HepG2 (cell line): ENCODE data around the gene SAP30. TPM values are rescaled to one million over a fixed set of nuclear protein-coding genes. Genes with fewer than 3 reads are reported as not detected.

Experiments used
- CBX5 ChIP-seq: sonication (generic); formaldehyde crosslinking; IDR thresholded peaks from 2 replicates; pipeline ENCODE4 v1.4.0; 2020; ENCODE audit warnings: missing genetic modification reagents, borderline replicate concordance
- ERF ChIP-seq: IDR thresholded peaks from 2 replicates; pipeline ENCODE4 v1.6.1; 2018; ENCODE audit warnings: missing biosample characterization, missing genetic modification reagents
- FOXJ3 ChIP-seq: sonication (generic); formaldehyde crosslinking; IDR thresholded peaks from 2 replicates; pipeline ENCODE4 v1.4.0; 2020; ENCODE audit warnings: missing genetic modification reagents, mild to moderate bottlenecking, borderline replicate concordance
- HIVEP1 ChIP-seq: sonication (generic); formaldehyde crosslinking; IDR thresholded peaks from 2 replicates; pipeline ENCODE4 v1.4.0; 2020; ENCODE audit warnings: mild to moderate bottlenecking, missing genetic modification reagents
- IRF9 ChIP-seq: sonication (generic); formaldehyde crosslinking; IDR thresholded peaks from 2 replicates; pipeline ENCODE4 v1.8.0; 2022; ENCODE audit warnings: missing genetic modification reagents, mild to moderate bottlenecking, borderline replicate concordance
- MBD4 ChIP-seq: IDR thresholded peaks from 2 replicates; pipeline ENCODE4 v1.6.1; 2012; ENCODE audit warnings: low read length, inconsistent platforms, borderline replicate concordance
- MXD3 ChIP-seq: IDR thresholded peaks from 2 replicates; pipeline ENCODE4 v1.6.1; 2016; ENCODE audit warnings: mild to moderate bottlenecking, missing biosample characterization, missing genetic modification reagents
- NAIF1 ChIP-seq: sonication (generic); formaldehyde crosslinking; IDR thresholded peaks from 2 replicates; pipeline ENCODE4 v1.5.0; 2020; ENCODE audit warnings: mild to moderate bottlenecking, missing genetic modification reagents, borderline replicate concordance
- NFIC ChIP-seq: IDR thresholded peaks from 2 replicates; pipeline ENCODE4 v1.6.1; 2012; ENCODE audit warnings: mild to moderate bottlenecking, low read length, inconsistent platforms
- SNAI1 ChIP-seq: sonication (generic); formaldehyde crosslinking; IDR thresholded peaks from 2 replicates; pipeline ENCODE4 v1.5.0; 2020; ENCODE audit warnings: mild to moderate bottlenecking, missing genetic modification reagents, borderline replicate concordance
- THAP11 ChIP-seq: IDR thresholded peaks from 2 replicates; pipeline ENCODE4 v1.6.1; 2016; ENCODE audit warnings: missing biosample characterization, missing genetic modification reagents
- ZNF329 ChIP-seq: sonication (generic); formaldehyde crosslinking; IDR thresholded peaks from 2 replicates; pipeline ENCODE4 v1.9.0; 2021; ENCODE audit warnings: low read depth, mild to moderate bottlenecking, missing genetic modification reagents
- polyA plus RNA-seq, 8 experiments: library from polyadenylated mRNA; depleted of rRNA in 3 of 8; stranded (reverse) in 7 of 8; unstranded in 1 of 8; fragments of >200 nt; fragmentation: Illumina TruSeq in 4 of 8; extraction: Trizol in 4 of 8; gene quantifications; 2 replicates each; pipeline versions ENCODE4 v1.2.1 to v1.2.3, GENCODE V29; 2011 to 2016; ENCODE audit warnings: low read depth in 4 of 8, missing spikeins in 1 of 8, mixed read lengths in 1 of 8; ENCODE audit not compliant: insufficient read depth in 1 of 8
- total RNA-seq, 5 experiments: library from RNA; depleted of rRNA; stranded (reverse); fragments of >200 nt; fragmentation: Illumina TruSeq; extraction: Trizol; gene quantifications; 2 replicates each; pipeline ENCODE4 v1.2.3, GENCODE V29; 2016; ENCODE audit warnings: low read depth in 1 of 5
- TF ChIP-seq, protein P1 (sequence below): sonication (generic); formaldehyde crosslinking; IDR thresholded peaks from 2 replicates; pipeline ENCODE4 v1.4.0; 2020; ENCODE audit warnings: mild to moderate bottlenecking, missing genetic modification reagents
- TF ChIP-seq, protein P2 (sequence below): sonication (generic); formaldehyde crosslinking; IDR thresholded peaks from 2 replicates; pipeline ENCODE4 v1.4.0; 2020; ENCODE audit warnings: missing genetic modification reagents, mild to moderate bottlenecking, borderline replicate concordance
- TF ChIP-seq, protein P3 (sequence below): sonication (generic); formaldehyde crosslinking; IDR thresholded peaks from 2 replicates; pipeline ENCODE4 v1.4.0; 2020; ENCODE audit warnings: missing genetic modification reagents
- TF ChIP-seq, protein P4 (sequence below): IDR thresholded peaks from 2 replicates; pipeline ENCODE4 v1.6.1; 2016; ENCODE audit warnings: missing compliant biosample characterization, missing genetic modification reagents, borderline replicate concordance

SAP30 gene
- total and polyA plus RNA-seq, 2 of the 13 experiments (the other 11 are each of a cell fraction or from before 2014, with no cell fraction given), result 14.2 to 25.1 TPM

- TF ChIP-seq IRF9 (CRISPR knock-in tag), result peak; percentile 42; the same call in 1 of the 2 replicates
- TF ChIP-seq, protein P1, sequence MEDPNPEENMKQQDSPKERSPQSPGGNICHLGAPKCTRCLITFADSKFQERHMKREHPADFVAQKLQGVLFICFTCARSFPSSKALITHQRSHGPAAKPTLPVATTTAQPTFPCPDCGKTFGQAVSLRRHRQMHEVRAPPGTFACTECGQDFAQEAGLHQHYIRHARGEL (CRISPR knock-in tag), result 0 out of 2 replicates have a peak, but pooled peaks have one; percentile 26
- TF ChIP-seq THAP11, result 0 out of 2 replicates have a peak, but pooled peaks have one; percentile 10
- TF ChIP-seq, protein P2, sequence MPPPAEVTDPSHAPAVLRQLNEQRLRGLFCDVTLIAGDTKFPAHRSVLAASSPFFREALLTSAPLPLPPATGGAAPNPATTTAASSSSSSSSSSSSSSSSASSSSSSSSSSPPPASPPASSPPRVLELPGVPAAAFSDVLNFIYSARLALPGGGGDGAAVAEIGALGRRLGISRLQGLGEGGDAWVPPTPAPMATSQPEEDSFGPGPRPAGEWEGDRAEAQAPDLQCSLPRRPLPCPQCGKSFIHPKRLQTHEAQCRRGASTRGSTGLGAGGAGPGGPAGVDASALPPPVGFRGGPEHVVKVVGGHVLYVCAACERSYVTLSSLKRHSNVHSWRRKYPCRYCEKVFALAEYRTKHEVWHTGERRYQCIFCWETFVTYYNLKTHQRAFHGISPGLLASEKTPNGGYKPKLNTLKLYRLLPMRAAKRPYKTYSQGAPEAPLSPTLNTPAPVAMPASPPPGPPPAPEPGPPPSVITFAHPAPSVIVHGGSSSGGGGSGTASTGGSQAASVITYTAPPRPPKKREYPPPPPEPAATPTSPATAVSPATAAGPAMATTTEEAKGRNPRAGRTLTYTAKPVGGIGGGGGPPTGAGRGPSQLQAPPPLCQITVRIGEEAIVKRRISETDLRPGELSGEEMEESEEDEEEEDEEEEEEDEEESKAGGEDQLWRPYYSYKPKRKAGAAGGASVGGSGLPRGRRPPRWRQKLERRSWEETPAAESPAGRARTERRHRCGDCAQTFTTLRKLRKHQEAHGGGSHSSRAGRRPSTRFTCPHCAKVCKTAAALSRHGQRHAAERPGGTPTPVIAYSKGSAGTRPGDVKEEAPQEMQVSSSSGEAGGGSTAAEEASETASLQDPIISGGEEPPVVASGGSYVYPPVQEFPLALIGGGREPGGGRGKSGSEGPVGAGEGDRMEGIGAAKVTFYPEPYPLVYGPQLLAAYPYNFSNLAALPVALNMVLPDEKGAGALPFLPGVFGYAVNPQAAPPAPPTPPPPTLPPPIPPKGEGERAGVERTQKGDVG (CRISPR knock-in tag), result no peak
- TF ChIP-seq ZNF329 (CRISPR knock-in tag), result no peak
- TF ChIP-seq, protein P3, sequence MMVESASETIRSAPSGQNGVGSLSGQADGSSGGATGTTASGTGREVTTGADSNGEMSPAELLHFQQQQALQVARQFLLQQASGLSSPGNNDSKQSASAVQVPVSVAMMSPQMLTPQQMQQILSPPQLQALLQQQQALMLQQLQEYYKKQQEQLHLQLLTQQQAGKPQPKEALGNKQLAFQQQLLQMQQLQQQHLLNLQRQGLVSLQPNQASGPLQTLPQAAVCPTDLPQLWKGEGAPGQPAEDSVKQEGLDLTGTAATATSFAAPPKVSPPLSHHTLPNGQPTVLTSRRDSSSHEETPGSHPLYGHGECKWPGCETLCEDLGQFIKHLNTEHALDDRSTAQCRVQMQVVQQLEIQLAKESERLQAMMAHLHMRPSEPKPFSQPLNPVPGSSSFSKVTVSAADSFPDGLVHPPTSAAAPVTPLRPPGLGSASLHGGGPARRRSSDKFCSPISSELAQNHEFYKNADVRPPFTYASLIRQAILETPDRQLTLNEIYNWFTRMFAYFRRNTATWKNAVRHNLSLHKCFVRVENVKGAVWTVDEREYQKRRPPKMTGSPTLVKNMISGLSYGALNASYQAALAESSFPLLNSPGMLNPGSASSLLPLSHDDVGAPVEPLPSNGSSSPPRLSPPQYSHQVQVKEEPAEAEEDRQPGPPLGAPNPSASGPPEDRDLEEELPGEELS (CRISPR knock-in tag), result peak; percentile 60; the same call in 1 of the 2 replicates
- TF ChIP-seq NFIC, result no peak
- TF ChIP-seq, protein P4, sequence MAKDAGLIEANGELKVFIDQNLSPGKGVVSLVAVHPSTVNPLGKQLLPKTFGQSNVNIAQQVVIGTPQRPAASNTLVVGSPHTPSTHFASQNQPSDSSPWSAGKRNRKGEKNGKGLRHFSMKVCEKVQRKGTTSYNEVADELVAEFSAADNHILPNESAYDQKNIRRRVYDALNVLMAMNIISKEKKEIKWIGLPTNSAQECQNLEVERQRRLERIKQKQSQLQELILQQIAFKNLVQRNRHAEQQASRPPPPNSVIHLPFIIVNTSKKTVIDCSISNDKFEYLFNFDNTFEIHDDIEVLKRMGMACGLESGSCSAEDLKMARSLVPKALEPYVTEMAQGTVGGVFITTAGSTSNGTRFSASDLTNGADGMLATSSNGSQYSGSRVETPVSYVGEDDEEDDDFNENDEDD, result no peak
- no peak for TF ChIP-seq SNAI1 (CRISPR knock-in tag)
- no peak for TF ChIP-seq MBD4
- TF ChIP-seq NAIF1 (CRISPR knock-in tag), result no peak; the same call in 1 of the 2 replicates
- 0 out of 2 replicates have a peak, but pooled peaks have one; percentile 23 for TF ChIP-seq FOXJ3 (CRISPR knock-in tag)
- no peak for TF ChIP-seq CBX5
- TF ChIP-seq MXD3, result 0 out of 2 replicates have a peak, but pooled peaks have one; percentile 29
- TF ChIP-seq ERF (CRISPR knock-in tag), result 0 out of 2 replicates have a peak, but pooled peaks have one; percentile 11
- TF ChIP-seq HIVEP1 (CRISPR knock-in tag), result 0 out of 2 replicates have a peak, but pooled peaks have one; percentile 48
These were observed 35.6 kb upstream of the SAP30 start (continued) for GRCh38 chr4:173334891-173335752.
